KOPT-K1 (cell line): ENCODE results near the gene LTF.

ENCODE experiments used
- H3K27ac ChIP-seq: fragments of 200-600 bp; sonication (generic); 2 replicates; pipeline ENCODE4 v1.5.1; 2016; ENCODE audit warnings: antibody characterized with exemption, mild to moderate bottlenecking, low read depth, low read length; ENCODE audit not compliant: poor library complexity, severe bottlenecking
- H3K36me3 ChIP-seq: fragments of 200-600 bp; sonication (generic); 2 replicates; pipeline ENCODE4 v1.5.1; 2017; ENCODE audit warnings: antibody characterized with exemption, mild to moderate bottlenecking, low read length, moderate library complexity; ENCODE audit not compliant: insufficient read depth
- H3K9me3 ChIP-seq: fragments of 200-600 bp; sonication (generic); 2 replicates; pipeline ENCODE4 v1.5.1; 2017; ENCODE audit warnings: antibody characterized with exemption, low read length, mild to moderate bottlenecking; ENCODE audit not compliant: insufficient read depth, poor library complexity, severe bottlenecking

LTF gene

GRCh38 chr3:46482632-46483350 lies 18.1 kb upstream of the LTF start:
- Histone ChIP-seq H3K9me3 (no peaks in the 10 kb centered on the region), H3K27ac (no peak overlapping the region), H3K36me3 (no peaks in the 10 kb centered on the region)

- H3K27ac ChIP-seq: no peak overlapping the region
- H3K36me3 ChIP-seq: no peaks in the 10 kb centered on the region
- H3K9me3 ChIP-seq: no peaks in the 10 kb centered on the region
Measured at GRCh38 chr3:46481636-46482035, 16.9 kb upstream of the LTF start.

GRCh38 chr3:46480491-46481195 lies 15.9 kb upstream of the LTF start:
- no peak overlapping the region for H3K27ac ChIP-seq
- H3K36me3 ChIP-seq: no peaks in the 10 kb centered on the region
- no peaks in the 10 kb centered on the region for H3K9me3 ChIP-seq

GRCh38 chr3:46479696-46480095 lies 15.0 kb upstream of the LTF start:
- Histone ChIP-seq H3K27ac (no peak overlapping the region), H3K36me3 (no peaks in the 10 kb centered on the region), H3K9me3 (peaks cover 7% of the 10 kb centered on the region)

GRCh38 chr3:46479021-46479420 lies 14.3 kb upstream of the LTF start:
- Histone ChIP-seq H3K36me3 (no peaks in the 10 kb centered on the region), H3K9me3 (peaks cover 9% of the 10 kb centered on the region), H3K27ac (no peak overlapping the region)

- Histone ChIP-seq H3K27ac (no peak overlapping the region), H3K36me3 (no peaks in the 10 kb centered on the region), H3K9me3 (peaks cover 9% of the 10 kb centered on the region)
Measured at GRCh38 chr3:46478341-46478740, 13.6 kb upstream of the LTF start.

GRCh38 chr3:46477756-46478155 lies 13.1 kb upstream of the LTF start:
- Histone ChIP-seq H3K27ac (no peak overlapping the region), H3K9me3 (peaks cover 9% of the 10 kb centered on the region)

GRCh38 chr3:46477145-46477544 lies 12.4 kb upstream of the LTF start:
- no peak overlapping the region for H3K27ac ChIP-seq
- H3K36me3 ChIP-seq: no peaks in the 10 kb centered on the region

More at GRCh38 chr3:46477756-46478155, 13.1 kb upstream of the LTF start:
- H3K36me3 ChIP-seq: no peaks in the 10 kb centered on the region

GRCh38 chr3:46472736-46473135 lies 8.0 kb upstream of the LTF start:
- Histone ChIP-seq H3K27ac (no peak overlapping the region), H3K9me3 (peaks cover 9% of the 10 kb centered on the region), H3K36me3 (no peaks in the 10 kb centered on the region)

More at GRCh38 chr3:46477145-46477544, 12.4 kb upstream of the LTF start:
- H3K9me3 ChIP-seq: peaks cover 9% of the 10 kb centered on the region

- Histone ChIP-seq H3K36me3 (no peaks in the 10 kb centered on the region), H3K9me3 (peaks cover 9% of the 10 kb centered on the region)
Measured at GRCh38 chr3:46471371-46471914, 6.7 kb upstream of the LTF start.

GRCh38 chr3:46470831-46471230 lies 6.1 kb upstream of the LTF start:
- H3K27ac ChIP-seq: no peak overlapping the region
- peaks cover 9% of the 10 kb centered on the region for H3K9me3 ChIP-seq
- H3K36me3 ChIP-seq: no peaks in the 10 kb centered on the region

More at GRCh38 chr3:46471371-46471914, 6.7 kb upstream of the LTF start:
- H3K27ac ChIP-seq: no peak overlapping the region

GRCh38 chr3:46469680-46470357 lies 5.1 kb upstream of the LTF start:
- Histone ChIP-seq H3K27ac (no peak overlapping the region), H3K36me3 (no peaks in the 10 kb centered on the region), H3K9me3 (peaks cover 3% of the 10 kb centered on the region)

GRCh38 chr3:46468753-46469600 lies 4.3 kb upstream of the LTF start:
- no peaks in the 10 kb centered on the region for H3K36me3 ChIP-seq
- no peak overlapping the region for H3K27ac ChIP-seq
- H3K9me3 ChIP-seq: no peaks in the 10 kb centered on the region

GRCh38 chr3:46467562-46467961 lies 2.9 kb upstream of the LTF start:
- Histone ChIP-seq H3K36me3 (no peaks in the 10 kb centered on the region), H3K9me3 (no peaks in the 10 kb centered on the region), H3K27ac (no peak overlapping the region)
